Right renal pelvis (tissue), 4 donors: ENCODE measurements around the gene NFIA. TPM values are rescaled to one million over a fixed set of nuclear protein-coding genes. Genes with fewer than 3 reads are reported as not detected.

ENCODE experiments used
- DNase-seq, 4 donors: peaks; one replicate each; pipeline ENCODE4 v3.0.0-alpha.2; 2013; ENCODE audit warnings: low read depth in 4 of 4, low spot score in 3 of 4, missing footprints in 1 of 4
- polyA plus RNA-seq, 4 donors: library from polyadenylated mRNA; unstranded; fragments of 120-200 nt; gene quantifications; one replicate each; pipeline ENCODE4 v1.2.1, GENCODE V29; 2013; ENCODE audit not compliant: insufficient read length in 4 of 4

The NFIA gene
- polyA plus RNA-seq, 4 donors = 13.9 to 19.2 (median 17.2) TPM

- no peak for DNase-seq
Observed at GRCh38 chr1:61436491-61437120, 354.2 kb downstream of the NFIA start.

GRCh38 chr1:61439234-61439633, 356.9 kb downstream of the NFIA start:
- no peak for DNase-seq

GRCh38 chr1:61441723-61442262, 359.4 kb downstream of the NFIA start:
- no peak for DNase-seq

GRCh38 chr1:61442544-61442943, 360.2 kb downstream of the NFIA start:
- DNase-seq = no peak

GRCh38 chr1:61444288-61444687, 361.9 kb downstream of the NFIA start:
- DNase-seq = no peak

GRCh38 chr1:61445269-61445825, 363.0 kb downstream of the NFIA start:
- no peak for DNase-seq

- no peak for DNase-seq
Observed at GRCh38 chr1:61446531-61446991, 364.2 kb downstream of the NFIA start.

- DNase-seq = no peak
Observed at GRCh38 chr1:61447106-61447967, 365.0 kb downstream of the NFIA start.

- no peak for DNase-seq
Observed at GRCh38 chr1:61447968-61448430, 365.6 kb downstream of the NFIA start.

- DNase-seq = no peak
Observed at GRCh38 chr1:61448914-61449313, 366.6 kb downstream of the NFIA start.

- no peak for DNase-seq
Observed at GRCh38 chr1:61449410-61449809, 367.0 kb downstream of the NFIA start.

- no peak for DNase-seq
Observed at GRCh38 chr1:61450454-61450853, 368.1 kb downstream of the NFIA start.

- no peak for DNase-seq
Observed at GRCh38 chr1:61450872-61451571, 368.7 kb downstream of the NFIA start.

GRCh38 chr1:61451572-61451968, 369.2 kb downstream of the NFIA start:
- no peak for DNase-seq

- DNase-seq = no peak
Observed at GRCh38 chr1:61452176-61453035, 370.0 kb downstream of the NFIA start.

- DNase-seq = peak; percentile 77 to 89 (median 87)
Observed at GRCh38 chr1:61453111-61453961, 371.0 kb downstream of the NFIA start.

- no peak for DNase-seq
Observed at GRCh38 chr1:61455400-61455799, 373.0 kb downstream of the NFIA start.

- DNase-seq = no peak
Observed at GRCh38 chr1:61457526-61458040, 375.2 kb downstream of the NFIA start.

GRCh38 chr1:61459345-61459744, 377.0 kb downstream of the NFIA start:
- no peak for DNase-seq
